Epithelial cell of esophagus (primary cell): ENCODE measurements around the gene POLR3GL.

Experiments
- DNase-seq: peaks from one replicate; pipeline ENCODE4 v3.0.0; 2010; ENCODE audit warnings: low read depth
- H3K4me3 ChIP-seq: 2 replicates; pipeline ENCODE4 v1.5.1; 2011; ENCODE audit warnings: mild to moderate bottlenecking, low read length, control low read depth
- TF ChIP-seq, protein P1 (sequence below): IDR thresholded peaks from 2 replicates; pipeline ENCODE4 v1.5.1; 2011; ENCODE audit warnings: low read depth, mild to moderate bottlenecking, low read length, control low read depth, inconsistent platforms; ENCODE audit not compliant: insufficient read depth; ENCODE audit errors: missing control alignments

The POLR3GL gene

DNA sequence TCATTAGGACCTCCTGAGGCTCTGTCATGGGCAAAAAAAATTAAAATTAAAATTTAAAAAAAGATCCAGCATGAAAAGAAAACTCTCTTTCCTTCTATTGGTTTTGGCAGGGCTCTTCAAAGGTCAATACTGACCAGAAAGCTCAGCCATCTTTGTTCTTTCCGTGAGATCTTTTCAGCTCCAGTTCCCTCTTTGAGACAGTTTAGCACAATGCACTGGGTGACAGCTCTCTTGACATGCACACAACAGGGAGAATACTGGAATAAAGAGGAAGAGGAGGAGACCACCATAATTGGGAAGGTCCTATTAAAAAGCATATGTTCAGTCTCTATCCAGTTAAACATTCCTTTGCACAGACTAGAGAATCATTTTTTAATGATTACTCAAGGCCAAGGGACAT, 13.0 kb upstream of the POLR3GL start:
- TF ChIP-seq, protein P1, sequence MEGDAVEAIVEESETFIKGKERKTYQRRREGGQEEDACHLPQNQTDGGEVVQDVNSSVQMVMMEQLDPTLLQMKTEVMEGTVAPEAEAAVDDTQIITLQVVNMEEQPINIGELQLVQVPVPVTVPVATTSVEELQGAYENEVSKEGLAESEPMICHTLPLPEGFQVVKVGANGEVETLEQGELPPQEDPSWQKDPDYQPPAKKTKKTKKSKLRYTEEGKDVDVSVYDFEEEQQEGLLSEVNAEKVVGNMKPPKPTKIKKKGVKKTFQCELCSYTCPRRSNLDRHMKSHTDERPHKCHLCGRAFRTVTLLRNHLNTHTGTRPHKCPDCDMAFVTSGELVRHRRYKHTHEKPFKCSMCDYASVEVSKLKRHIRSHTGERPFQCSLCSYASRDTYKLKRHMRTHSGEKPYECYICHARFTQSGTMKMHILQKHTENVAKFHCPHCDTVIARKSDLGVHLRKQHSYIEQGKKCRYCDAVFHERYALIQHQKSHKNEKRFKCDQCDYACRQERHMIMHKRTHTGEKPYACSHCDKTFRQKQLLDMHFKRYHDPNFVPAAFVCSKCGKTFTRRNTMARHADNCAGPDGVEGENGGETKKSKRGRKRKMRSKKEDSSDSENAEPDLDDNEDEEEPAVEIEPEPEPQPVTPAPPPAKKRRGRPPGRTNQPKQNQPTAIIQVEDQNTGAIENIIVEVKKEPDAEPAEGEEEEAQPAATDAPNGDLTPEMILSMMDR: no peak
- DNase-seq: no peak
- H3K4me3 ChIP-seq: no peak overlapping the region

DNA sequence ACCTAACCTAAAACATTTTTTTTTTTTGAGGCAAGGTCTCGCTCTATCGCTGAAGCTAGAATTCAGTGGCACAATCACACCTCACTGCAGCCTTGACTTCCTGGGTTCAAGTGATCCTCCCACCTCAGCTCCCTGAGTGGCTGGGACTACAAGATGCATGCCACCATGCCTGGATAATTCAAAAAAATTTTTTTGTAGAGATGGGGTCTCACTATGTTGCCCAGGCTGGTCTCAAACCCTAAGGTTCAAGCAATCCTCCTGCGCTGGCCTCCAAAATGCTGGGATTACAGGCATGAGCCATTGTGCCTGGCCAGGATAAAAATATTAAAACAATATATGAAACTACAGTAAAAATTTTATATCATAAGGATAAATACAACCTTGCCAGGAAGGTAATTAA, 11.6 kb upstream of the POLR3GL start:
- H3K4me3 ChIP-seq: no peak overlapping the region
- DNase-seq: no peak
- TF ChIP-seq, protein P1: no peak

DNA sequence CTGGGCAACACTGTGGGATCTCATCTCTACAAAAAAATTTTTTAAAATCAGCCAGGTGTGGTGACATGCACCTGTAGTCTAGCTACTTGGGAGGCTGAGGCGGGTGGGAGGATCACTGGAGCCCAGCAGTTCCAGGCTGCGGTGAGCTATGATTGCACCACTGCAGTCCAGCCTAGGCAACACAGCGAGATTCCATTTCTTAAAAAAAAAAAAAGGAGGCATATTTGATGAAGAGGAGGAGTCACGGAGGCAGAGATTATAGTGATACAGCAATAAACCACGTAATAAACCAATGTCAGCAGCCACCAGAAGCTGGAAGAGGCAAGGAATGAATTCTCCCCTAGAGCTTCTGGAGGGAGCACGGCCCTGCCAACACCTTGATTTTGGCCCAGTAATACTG, 10.6 kb upstream of the POLR3GL start:
- no peak overlapping the region for H3K4me3 ChIP-seq
- no peak for DNase-seq
- TF ChIP-seq, protein P1: no peak

DNA sequence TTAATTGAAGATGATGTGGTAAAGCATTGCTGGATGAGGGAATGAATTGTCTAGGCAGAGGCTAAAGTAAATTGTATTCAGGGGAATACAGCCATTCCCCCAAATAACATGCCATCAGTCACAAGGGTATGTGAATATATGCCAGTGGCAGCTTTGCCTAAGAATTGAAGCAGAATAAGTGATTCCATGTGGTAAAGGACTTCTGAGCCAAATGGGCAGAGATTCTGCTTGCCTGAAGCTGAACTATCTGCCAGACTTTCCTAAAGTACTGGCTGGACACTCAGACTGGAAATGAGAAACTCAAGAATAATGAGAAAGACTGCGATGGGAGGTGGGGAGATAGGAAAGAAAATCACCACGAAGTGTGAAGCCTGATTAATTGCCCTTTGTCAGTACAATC, 9.1 kb upstream of the POLR3GL start:
- TF ChIP-seq, protein P1: no peak
- no peak overlapping the region for H3K4me3 ChIP-seq
- no peak for DNase-seq

DNA sequence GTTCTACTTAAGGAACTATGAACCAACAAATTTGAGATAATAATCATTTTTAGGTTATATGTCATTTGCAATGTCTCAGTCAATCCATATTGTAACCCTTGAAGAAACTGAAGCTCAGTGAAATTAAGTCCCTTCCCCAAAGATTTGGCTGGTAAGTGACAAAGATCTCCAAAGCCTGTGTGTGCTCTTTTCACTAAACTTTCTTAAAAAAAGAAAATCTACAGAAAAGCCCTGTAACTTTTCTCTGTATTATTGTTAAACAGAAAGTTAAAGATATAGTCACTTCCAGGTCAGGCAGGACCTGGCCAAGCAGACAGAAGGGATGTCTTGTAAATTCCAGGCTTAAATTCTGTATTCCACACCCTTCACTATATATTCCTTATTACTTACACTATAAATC, 8.1 kb upstream of the POLR3GL start:
- TF ChIP-seq, protein P1: no peak
- no peak overlapping the region for H3K4me3 ChIP-seq
- no peak for DNase-seq

DNA sequence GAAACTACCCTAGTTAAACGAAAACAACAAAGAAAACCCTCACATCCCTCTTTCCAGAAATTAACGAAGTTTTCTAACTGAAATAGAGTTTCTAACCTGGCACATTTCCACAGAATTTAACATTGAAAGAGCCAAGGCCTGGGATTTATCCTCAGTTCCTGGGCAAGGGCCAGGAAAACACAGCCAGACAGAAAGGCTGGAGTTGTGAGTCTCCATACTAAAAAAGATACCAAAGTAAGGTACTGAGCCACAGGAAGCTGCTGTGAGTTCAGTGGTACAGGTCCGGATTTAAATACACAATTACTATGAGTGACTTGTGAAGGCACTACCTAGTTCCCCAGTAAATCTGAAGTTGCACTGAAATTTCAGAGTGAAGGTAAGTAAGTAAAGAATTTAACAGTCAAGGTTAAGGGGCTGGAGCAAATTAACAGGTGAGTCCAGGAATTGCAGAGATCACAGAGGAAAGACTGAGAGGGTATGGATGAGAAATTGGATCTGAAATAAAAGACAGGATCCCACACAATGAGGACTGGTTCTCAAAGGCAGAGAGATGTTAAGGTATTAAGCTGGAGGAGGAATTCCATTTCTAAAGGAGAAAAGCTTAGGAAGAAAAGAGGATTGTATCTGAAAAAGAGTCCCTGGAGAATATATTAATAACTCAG, 7.6 kb upstream of the POLR3GL start:
- TF ChIP-seq, protein P1: no peak
- no peak for DNase-seq
- peak overlapping the region; percentile 69 for H3K4me3 ChIP-seq

DNA sequence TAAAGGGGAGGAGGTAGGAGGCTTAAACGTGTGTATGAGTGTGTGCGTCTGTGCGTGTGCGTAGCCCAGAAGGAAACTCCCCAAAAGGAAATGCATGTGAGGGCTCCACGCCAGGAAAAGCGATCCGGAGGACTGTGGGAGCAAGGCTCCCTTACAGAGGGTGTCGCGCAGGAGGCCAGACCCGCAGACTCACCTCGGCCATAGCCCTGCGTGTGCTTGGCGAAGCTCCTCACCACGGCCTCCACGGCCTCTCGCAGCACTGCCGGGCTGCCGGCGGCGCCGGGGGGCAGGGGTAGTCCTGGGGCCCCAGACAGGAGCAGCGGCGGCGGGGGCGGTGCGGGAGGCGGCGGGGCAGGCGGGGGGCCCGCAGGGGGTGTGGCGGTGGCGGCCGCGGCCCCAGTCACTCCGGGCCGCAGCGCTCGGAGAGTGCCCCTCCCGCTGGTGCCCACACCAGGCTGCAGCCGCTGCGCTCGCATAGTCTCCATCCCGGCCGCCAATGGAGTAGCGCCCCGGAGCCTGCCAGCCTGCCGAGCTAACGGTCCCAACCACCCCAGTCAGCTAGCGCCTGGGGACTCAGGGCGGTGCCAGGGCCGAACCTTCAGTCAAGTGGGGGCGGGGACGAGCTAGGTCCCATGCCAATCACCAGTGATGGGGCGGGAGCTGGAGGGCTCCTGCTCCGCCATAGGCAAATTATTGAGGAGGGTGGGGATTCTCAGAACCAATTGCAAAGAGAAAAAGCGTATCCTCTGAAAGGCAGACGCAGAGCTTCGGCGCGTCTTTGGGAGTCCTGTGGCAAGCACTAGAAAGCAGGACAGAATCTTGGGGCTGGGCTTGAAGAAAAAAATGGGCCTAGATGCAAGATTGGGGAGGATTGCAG, 6.8 kb upstream of the POLR3GL start, which contains the start of gene LIX1L:
TSS of gene LIX1L (minus strand) at position 575 of the 877 bp plus-strand sequence. CDS start at position 485, 90 bp downstream.
- TF ChIP-seq, protein P1: no peak
- peak; percentile 99 for DNase-seq
- peak within 1 kb of the TSS; percentile 69 for H3K4me3 ChIP-seq
